HG02610 (cell line): ENCODE data around the gene DFFB.

Experiments used
- ATAC-seq: cut with Tn5 transposase; IDR thresholded peaks from one replicate; pipeline ENCODE4 v1.9.1; 2021; ENCODE audit warnings: mild to moderate bottlenecking, moderate library complexity; ENCODE audit not compliant: unreplicated experiment

The DFFB gene

DNA sequence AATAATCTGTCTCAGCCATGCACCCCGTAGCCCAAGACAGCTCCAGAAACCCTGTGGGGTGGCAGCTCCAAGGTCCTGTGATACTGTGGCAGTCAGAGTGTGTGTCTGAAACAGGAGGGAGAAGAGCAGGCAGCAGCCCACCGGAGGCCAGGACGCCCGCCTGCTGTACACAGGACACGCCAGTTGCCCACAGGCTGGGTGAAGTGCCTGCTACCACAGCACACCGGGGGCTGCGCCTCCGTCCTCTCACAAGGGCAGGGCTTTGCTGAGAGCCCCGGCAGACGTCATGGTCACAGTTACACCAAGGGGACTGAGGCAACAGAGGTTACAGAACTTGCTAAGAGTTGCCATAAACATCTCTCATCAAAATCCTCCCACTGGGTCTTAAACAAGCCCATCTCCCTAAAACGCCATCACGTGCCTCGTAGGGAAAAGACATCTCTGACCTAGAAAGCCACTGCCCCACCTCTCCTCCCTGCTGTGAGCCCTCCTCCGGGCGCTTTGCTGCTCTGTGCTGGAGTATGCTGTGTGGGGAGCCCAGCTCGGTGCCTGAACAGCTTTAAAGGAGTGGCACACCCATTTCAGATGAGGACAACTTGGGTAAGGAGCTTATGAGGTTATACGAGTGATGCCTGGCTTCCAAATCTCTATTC is 37.5 kb downstream of the DFFB start:
- ATAC-seq: no peak

DNA sequence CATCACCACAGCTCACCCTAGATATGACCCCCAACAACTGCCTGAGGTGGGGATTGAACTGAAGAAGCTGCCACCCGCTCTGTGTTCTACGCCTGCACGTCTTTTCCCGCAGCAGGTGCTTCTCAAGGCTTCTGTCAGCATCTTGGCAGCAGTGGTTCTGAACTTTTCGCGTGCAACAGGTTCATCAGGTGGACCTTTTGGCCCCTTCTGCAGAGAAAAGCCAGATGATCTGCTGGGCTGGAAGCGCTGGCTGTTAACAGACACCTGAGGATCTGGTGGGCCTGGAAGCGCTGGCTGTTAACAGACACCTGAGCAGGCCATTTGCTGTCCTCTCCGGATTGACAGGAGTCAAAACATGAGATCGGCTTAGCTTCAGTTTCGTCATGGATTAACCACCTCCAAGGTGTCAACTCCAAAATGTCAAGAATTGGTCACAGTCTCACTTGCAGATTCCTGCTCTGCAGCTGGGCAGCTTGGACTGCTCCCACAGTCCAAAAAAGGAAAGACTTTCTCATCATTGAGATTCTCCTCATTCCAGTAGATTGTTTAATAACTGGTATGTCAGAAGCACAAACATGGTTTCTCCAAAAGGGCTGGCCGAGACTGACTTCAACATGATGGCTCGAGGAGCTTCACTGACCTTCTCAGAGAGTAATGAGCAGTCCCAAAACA is 38.1 kb downstream of the DFFB start:
- no peak for ATAC-seq

DNA sequence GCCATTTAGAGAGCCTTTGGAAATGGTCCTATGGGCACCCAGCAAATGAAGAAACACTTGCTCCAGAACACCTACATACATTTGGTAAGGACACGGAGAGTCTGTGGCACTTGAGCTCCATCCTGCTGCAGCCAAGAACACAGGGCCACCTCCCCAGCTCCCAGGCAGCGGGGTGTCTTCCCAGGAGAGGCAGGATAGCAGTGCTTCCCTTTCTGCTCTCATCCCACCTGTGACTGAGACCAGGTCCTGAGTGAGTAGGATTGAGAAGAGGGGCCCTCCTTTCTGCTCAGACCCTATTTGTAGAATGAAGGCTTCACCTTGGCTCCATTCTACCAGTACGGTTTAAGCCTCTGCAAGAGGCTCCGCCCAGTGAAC is 38.7 kb downstream of the DFFB start:
- ATAC-seq: no peak

DNA sequence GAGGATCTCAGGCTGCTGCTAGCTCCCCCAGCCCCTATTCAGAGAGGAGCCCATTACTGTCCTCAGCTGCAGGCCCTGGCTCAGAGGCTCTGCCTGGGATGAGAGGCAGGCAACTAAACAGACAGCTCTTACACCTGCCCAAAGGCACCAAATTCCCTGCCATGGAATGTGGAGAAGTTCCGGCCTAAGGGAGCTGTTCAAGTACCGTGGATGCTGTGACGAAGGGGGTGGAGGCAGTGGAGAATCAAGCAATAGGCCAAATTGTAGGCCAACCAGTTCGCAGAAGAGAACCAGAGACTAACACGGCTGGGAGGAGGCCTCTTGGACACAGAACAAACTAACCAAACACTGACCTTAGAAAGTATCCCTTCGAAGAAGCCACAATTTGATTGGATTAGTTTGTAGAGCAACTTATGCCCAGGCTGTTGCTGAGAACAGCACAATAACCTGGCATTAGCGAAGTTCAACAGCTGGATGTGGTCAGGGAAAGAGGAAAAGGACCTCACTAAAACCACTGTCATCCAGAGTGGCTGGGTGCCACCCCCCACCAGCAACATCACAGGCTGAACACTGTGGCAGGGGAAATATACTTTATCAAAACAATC is 39.2 kb downstream of the DFFB start:
- no peak for ATAC-seq

DNA sequence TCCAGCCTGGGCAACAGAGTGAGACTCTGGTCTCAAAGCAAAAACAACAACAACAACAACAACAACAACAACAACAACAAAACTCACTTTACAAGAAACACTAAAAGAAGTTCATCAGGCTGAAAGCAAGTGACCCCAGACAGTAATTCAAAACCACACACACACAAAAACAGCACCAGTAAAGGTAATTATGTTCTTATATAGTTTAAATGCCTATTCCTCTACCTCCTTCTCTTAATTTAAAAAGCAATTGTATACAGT is 41.1 kb downstream of the DFFB start:
- ATAC-seq: no peak

DNA sequence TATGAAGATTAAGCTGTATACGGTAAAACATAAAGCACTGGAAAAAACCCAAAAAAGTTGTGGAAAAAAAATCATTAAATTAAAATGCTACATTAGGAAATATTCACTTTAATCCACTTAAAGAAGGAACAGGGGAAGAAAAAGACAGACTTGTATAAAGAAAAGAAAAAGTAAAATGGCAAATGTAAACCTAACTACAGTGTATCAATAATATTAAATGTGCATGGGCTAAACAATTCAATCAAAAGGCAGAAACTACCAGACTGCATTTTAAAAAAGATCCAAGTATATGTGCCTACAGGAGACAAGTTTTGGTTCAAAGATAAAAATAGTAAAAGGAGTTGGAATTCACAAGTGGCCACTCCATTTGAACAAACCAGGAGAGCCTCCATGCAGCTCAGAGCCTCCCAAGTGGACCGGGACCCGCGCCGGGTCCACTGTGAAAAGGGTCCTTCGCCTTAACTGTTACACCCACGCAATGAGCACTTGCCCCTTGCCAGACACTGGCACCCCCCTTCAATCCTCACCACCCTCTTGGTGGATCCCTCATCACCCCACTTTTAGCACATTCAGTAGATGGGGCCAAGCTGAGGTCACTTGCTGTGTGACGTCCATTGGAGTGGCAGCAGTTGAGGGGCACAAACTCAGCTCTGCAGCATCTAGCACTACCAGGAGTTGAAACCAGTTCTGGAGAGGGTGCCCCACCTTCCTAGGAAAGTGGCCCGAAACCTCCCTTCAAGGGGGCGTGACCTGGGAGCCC is 41.9 kb downstream of the DFFB start:
- ATAC-seq: no peak

DNA sequence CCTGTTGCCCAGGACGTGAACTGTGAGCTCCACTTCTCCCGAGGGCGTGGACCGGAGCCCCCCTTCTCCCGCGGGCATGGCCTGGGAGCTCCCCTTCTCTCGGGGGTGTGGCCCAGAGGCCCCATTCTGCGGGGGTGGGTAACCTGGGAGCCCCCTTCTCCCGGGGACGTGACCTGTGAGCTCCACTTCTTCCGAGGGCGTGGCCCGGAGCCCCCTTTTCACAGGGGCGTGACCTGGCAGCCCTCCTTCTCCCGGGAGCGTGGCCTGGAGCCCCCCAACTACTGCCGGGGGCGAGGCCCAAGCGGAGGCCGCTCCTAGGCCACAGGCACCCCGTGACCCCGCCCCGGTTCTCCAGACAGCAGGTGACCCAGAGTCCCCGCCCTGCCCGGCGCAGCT is 42.5 kb downstream of the DFFB start:
- peak; percentile 0 for ATAC-seq

DNA sequence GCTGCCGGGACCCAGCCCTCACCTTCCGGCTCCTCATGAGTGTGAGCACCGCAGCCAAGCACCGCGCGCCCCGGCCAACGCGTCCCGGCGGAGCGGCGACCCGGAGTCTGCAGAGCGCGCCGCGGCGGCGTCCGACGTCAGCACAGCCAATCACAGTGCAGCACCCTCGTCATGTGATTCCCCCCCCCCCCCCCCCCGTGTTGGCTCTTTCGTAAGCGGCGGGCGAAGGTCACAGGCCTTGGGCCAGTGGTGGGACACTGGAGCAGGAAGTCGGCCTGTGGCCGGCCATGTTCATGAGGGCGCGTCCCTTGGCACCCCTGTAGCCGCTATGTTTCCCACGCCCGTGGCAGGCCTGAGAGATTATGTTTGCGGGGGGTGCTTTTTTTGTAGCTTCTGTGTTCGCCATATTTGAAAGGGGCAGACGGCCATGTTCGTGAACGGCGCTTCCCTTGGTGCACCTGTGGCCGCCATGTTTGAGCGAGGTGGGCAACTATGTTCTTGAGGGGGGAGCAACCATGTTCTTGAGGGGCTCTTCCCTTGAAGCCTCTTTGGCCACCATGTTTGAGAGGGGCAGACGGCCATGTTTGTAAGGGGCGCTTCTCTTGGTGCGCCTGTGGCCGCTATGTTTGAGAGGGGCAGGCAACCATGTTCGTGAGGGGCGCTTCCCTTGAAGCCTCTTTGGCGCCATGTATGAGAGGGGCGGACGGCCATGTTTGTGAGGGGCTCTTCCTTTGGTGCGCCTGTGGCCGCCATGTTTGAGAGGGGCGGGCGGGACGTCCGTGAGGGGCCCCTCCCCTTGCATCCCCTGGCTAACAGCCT is 43.1 kb downstream of the DFFB start, which contains the start of gene C1orf174:
C1orf174 (minus strand) TSS at position 123 of the 819 bp plus-strand sequence; CDS start at position 37, 86 bp downstream.
- peak; percentile 73 for ATAC-seq

DNA sequence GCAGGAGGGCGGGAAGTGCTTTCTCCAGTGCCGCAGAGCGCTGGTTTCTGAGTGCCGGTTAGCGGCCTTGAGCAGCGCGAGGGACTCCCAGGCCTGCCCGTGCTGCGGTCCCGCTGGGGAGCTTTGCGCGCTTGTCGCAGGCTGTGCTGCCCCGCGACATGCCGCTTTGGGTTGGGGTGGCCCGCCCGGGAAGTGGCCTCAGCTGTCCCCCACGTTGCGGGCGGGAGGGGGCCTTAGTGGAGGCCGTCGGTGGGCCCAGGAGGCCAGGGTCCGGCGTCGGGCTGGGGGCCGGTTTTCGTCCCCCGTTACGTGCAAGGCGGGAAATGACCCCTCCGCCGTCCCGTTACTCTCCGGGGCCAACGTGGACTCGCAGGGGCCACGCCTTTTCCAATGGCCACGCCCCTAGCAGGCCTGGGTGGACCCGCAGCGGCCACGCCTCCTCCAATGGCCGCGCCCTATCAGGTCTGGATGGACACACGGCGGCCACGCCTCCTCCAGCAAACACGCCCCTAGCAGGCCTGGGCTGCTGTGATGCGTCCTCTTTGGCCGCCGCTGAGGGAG is 43.8 kb downstream of the DFFB start:
- ATAC-seq: peak; percentile 55

DNA sequence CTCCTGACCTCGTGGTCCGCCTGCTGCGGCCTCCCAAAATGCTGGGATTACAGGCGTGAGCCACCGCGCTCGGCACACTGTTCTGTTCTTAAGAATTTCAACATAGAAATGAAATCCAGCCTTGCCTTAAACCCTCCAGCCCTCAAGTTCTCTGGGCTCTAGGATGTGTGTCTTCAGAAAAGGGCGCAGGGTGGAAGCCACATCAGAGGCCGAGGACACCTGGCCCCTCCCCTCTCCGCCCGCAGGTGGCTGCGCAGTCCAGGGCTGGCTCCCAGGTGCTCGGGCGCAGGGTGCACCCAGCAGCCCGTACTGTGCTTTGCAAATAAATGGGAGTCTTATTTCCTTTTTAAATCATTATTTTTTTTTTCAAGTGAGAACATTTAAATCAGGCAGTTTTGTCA is 44.8 kb downstream of the DFFB start:
- no peak for ATAC-seq

DNA sequence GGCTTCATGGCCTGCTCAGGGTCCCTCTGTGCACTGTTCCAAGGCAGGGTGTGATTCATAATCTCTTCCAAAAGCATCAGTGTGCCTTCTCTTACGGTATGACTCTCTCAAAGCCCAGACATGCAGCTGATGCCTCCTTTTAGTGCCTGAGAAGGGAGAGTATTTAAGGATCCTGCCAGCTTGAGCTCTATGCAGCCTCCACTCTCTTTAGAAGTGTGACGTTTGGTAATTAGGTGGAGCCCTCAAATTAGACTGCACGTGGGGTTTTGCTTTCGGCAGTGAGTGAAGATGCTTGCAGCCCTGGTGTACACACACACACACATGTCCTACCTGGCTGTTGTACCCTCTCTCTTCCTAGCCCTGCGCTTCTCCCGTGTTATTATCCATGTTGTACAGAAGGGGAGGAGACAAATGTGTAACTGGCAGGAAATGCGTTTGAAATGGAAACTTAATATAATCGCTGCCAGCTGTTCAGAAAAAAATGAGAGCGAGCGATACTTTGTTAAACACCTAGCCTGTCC is 45.4 kb downstream of the DFFB start:
- ATAC-seq: no peak

DNA sequence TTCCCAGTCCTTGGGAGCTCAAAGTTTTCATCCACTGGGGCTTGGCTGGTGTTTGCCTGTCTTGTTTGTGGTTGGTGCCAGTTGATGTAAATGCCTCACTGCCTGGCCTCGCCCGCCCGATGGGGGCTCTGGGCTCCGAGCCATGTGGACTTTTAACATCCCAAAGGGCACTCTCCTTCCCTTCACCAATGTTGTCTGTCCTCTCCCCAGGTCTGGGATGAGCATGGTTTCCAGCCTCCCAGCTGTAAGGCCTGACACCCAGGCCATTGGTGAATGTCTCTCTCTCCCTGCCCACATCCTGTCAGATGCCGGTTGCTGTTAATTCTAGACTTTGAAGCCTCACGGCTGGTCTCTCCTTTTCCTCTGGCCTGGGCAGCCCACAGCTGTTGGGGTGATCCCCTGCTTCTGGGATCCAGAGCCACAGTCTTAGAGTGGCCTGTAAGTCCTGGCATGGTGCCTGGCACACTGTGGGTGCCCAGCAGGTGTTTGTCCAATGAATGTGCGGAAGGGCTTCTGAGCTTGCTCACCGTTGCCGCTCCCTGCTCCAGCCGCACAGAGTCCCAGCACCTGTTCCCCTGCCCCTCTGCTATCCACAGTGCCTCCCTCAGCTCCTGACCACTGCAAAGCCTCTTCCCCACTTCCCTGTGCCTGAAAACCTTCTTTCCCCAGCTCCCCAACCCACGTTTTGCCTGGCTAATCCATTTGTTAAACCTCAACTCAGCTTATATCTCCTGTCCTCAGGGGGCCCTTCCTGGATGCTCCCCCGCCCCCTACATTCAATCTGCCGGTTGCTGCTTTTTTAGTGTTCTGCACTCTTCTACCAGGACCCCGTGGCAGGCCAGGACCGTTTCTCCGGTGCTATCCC is 46.1 kb downstream of the DFFB start:
- no peak for ATAC-seq

DNA sequence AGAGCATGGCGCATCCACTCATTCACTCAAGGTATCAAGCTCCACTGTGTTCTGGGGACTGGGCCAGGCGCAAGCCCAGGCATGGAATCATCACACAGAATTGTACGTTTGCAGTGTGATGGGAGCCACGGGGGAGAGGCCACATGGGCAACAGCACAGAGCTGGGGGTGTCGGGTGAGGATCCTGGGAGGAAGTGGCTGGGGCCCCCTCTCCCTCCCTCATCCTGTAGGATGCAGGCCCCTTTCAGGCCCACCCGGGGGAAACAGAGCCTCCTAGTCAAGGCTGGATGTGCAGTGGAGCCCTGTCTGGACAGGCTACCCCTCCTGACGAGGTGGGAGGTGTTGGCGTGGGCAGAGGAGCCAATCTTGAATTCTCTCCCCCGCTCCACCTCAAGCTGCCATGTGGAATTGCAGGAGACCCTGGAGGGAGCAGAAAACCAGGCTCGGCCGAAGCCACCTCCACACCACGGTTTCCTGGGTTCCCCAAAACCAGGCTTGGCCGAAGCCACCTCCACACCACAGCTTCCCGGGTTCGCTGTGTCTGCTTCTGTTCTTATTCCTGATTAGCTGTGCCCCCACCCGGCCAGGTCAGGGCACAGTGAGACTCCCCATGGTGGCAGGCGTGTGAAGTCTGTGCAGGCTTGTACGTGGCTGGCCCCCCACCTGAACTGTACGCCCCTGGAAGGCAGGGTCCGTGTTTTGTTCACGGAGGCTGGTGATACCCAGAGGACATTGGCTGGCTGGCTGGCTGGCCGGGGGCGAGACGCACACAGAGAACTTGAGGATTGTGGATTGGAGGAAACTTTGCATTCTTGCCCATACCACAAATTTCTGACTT is 46.9 kb downstream of the DFFB start:
- ATAC-seq: no peak

DNA sequence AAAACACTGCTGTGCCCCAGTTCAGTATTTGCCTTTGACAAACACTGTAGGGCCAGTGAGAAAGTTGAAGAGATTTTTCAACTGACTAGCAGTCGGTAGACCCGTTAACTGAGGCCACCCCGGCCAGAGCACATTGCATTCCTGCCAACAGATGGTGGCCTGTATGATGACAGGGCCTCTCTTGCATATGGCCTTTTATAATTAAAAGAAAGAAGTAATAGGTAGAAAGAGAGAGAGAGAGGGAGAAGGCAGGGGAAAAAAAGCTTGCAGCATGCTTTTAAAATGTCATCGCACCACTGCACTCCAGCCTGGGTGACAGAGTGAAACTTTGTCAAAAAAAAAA is 47.5 kb downstream of the DFFB start:
- ATAC-seq: no peak

DNA sequence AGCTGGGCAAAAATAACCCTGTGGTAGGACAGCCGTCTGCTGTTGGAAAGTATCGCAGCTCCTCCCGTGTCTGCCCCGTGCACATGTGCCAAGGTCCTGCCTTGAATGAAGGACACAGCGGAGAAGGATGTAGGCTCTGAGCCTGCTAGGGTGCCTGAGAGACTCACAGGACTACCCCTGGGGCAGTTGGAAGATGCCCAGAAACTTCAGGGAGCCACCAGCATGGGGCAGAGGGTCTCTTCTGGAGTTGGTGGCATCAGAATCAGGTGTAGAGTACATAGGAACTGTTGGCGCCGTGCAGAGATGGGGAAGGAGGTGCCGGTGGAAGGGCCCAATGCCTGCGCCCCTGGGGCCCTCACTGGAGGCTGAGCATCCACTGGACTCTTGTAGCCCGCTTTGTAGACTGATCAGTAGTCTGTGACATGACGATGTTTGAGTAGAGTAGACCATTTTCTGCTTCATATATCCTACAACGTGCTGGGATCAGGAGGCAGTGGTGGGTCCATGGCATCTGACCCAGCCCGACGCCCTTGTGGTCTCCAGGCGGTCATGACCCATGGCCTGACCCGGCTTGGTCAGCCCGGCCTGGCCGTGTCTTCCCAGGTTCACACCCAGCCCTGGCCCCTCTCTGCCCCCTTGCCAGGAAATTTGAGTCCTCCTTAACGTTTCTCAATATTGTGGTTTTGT is 48.1 kb downstream of the DFFB start:
- ATAC-seq: no peak

DNA sequence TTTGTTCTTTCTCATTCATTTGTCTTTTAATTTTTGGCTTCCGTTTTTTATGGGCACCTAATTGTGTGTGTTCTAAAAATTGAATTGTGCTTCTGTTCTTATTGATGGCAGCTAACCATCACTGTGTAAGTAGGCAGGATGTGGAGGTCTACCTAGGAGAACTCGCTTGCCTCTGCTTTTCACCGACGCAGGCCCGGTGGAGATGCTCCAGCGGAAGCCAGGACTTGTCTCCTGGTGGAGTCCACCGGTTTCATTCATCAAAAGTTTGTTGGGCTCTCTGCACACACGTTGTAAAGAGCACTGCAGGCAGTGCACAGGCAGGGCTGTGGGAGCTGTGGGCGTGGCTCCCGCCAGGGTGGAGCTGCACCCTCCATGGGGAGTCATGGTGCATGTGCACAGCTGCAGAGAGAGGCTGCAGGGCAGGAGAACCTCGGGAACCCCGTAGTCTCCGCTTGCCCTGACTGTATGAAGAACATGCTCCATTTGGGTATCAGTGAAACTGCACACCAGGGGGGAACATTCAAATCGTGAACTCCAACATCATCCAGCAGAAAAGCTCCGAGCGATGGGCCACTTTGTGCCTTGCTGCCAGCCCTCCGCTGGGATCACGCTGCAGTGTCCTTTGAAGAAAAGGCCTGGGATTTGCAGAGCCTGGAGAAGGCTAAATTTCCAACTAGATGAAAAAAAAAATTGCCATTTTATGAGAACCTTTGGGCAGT is 48.8 kb downstream of the DFFB start:
- no peak for ATAC-seq

DNA sequence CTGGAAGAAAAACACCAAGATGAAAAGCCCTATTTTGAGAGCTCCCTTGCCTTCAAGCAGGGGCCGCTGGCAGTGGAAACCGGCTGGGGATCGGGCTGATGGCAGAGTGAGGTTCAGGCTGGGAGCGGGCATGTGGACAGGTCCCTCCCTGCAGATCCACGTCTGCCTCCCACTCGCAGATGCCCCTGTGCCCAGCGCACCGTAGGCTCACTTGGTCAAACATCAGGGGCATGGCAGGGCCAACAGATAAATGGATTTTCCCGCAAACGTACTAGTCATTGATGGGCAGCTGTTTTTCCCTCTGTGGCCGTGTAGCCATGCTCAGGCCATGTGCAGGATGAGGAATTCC is 49.4 kb downstream of the DFFB start:
- no peak for ATAC-seq
